Stimulated activated CD4-positive, alpha-beta T cell treated with anti-CD3 and anti-CD28 coated beads, Interleukin-1b, Interleukin-23, amount 100 ng/mL, for 4 hours (primary cell): ENCODE data around the gene LTBP2.

Experiments used
- DNase-seq, 2 donors: peaks; one replicate each; pipeline ENCODE4 v3.0.0-alpha.2; 2020; ENCODE audit warnings: low read depth in 2 of 2

The LTBP2 gene

DNA sequence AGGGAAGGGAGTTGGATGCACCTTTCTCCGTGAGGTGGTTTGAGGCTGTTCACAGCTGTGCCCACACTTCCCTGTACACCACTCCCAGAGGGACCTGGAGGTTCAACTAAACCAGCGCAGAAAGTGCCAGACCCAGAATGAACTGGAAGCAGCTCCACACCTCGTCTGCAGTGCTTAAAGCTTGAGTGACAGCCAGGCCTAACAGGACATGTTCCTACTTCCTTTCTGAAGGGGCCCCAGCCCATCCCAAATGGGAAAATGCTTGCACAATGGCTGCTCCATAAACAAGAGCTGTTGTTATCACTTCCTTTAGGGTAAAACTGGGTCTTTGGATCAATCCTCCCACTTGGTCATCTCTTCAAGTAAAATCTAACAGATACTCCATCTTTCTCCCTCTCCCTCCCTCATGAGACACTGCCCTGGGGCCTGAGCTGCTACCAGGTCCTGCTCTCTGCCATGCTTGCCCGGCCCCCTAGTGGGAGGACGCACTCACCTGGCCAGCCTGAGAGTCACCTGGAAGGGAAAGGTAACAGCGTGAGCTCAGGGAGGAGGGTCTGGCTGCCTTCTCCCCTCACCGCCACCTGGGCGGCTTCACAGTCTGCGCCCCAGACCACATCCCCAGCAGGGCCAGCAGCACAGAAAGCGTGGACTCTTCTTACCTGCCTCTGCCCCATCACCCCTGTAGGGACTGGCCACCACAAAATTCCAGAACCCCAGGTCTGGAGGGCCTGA lies 85.0 kb downstream of the LTBP2 start:
- DNase-seq: no peak

DNA sequence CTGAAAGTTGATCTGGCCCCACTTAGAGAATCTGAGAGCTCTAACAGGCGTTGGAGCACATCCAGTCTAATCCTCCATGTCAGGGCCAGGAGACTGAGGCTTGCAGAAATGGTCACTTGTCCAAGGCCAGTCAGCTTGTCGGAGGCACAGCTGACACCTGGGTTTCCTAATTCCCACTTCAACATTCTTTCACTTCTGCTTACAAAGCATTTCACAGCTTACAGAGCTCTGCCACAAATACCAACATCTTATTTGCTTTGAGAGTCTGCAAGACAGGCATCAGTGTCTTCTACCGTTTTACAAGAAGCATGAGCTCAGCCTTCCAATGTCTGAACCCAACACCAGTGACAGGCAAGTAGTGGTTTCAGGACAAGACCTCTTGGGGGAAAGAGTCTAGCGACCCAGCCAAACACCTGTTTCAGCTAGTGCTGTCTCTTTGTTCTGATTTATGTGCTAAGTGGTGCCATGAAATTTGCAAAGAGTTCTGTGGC lies 86.6 kb downstream of the LTBP2 start:
- no peak for DNase-seq

DNA sequence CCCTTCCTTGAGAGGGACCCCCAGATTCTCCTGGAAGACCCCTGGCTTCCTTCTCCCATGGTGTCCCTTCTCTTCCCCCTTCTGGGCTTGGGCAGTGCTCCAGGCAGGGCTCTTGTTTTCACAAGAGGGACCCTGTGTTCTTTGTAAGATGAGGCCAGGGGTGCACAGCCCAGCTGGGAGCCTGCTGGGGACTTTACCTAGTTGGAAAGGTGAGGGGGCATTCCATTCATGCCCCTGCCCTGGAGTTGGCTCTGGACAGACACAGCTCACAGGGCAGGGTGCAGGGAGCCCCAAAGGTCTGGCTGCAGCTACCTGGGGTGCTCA lies 87.3 kb downstream of the LTBP2 start:
- DNase-seq: no peak

DNA sequence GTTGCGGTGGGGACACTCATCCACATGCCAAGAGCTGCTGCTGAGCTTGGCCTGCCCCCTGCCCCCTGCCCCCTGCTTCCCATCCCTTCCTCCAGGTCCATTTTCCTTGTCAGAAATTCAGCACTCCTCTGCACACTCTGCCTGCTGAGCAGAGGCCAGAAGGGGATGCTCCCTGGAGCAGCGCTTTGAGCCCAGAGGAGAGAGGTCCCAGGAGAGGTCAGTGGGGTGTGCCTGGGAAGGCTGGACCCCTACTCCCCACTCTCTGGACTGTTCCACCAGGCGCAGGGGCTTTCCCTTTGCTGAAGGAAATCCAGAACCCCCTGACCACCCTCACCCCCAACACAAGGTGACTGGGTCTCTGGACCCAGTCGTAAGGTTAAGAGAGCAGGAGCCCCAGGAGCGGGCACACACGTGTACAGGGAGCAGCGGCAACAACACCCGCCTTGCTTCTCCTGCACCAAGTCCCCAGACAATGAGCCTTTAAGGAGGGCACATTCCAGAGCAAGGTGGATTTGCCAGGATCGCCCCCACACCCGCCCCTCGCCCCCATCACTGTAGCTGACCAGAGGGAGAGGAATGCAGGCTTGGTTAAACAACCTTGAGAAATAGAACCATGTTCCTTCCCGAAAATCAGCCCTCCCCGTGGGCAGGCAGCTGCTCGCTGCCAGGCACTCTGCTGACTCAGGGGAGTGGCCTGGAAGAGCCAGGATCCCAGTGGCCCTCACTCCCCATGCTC lies 87.8 kb downstream of the LTBP2 start:
- DNase-seq: no peak

DNA sequence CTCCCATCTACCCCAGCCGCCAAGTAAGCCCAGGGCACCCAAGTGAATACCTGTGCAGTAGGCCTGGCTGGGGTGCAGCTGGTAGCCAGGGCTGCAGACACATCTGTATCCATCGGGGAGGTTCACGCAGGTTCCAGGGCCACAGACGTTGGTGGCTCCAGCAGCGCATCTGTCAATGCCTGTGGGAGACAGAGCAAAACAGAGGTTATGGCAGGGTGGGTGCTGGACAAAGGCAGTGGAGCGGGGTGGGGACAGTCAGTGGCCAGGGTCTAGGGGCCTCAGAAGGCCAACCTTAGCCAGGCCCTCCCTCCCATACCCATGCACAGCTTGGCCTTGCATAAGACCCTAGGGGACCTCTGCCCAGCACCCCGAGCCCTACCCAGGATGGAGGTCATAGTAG lies 89.3 kb downstream of the LTBP2 start:
- DNase-seq: no peak

DNA sequence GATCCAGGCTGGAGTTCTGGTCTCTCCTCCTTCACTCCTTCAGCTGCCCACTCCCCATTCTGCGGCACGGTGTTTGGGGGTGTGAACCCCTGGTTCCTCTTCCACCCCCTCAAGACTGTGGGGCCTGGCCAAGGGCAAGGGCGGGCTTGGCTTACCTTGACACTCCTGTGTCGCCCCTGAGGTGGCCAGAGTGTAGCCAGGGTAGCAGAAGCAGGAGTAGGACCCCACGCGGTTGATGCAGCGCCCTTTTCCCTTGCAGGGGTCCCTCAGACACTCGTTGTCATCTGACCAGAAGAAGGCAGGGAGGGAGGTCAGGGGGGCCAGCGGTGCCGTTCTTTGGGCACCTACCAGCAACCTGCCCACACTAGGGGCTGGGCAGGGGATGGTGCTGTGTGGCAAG lies 90.3 kb downstream of the LTBP2 start:
- DNase-seq: no peak

DNA sequence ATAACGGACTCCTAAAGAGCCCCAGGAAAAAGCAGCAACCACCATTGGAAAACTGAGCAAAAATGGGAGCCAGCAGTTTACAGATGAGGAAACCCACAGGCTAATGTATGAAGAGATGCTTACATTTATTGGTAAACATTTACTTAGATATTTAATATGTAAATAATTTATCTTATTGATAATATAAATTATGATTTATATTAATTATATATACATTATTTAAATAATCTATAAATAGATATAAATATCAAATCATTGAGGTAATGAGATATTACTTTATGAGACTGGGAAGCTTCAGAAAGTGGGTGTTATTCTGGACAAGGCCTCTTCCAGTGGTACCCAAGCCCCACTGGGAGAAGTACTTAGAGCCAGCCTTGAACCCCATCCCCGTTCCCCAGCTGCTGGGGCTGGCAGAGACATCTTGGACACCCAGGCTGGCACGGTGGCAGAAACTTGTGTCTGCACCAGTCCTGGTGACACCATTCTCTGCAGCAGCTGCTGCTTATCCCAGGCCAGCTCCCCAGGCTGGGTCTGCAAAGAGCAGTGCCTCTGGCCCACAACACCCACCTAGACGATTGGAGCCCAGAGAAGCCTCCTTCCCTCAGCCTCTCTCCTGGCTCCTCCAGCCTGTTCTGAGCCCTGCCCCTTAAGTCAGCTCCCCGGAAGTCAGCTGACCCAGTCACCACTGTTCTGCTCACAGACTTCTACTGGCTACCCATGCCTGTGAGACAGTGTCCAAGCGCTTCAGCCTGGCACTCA lies 92.5 kb downstream of the LTBP2 start:
- no peak for DNase-seq

DNA sequence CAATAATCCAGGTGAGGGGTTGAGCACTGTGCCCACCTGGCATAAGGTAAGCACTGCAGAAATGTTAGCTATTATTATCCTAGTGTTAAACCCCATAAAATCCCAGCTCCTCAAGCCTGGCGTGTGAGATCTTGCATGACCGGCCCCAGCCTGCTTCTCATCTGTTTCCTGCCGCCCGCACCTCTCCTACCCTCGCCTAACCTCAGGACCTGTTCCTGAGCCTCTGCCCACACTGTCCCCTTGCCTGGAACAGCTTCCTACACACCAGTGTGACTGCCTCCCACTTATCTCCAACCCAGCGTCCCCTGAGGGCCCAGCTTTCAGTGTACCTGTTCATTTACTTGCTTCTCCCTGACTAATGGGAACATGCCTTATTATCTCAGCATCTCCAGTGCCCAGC lies 93.8 kb downstream of the LTBP2 start:
- DNase-seq: no peak

DNA sequence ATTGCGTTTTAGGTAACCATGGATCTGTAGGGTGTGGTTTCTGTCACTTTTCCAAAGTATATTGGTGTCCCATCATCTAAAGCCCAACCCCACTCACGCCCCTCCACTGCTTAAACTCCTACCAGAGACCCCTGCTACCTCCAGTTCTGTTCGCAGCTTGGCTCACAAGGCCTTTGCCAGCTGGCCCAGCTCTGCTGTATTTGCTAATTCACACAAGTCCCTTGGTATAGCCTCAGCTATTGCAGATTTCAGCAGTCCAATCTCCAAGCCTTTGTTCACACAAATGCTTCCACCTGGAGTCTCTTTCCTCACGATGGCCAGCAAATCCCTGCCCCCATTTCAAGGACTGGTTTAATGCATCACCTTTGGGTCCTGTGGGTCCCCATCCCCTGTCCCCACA lies 94.3 kb downstream of the LTBP2 start:
- no peak for DNase-seq

DNA sequence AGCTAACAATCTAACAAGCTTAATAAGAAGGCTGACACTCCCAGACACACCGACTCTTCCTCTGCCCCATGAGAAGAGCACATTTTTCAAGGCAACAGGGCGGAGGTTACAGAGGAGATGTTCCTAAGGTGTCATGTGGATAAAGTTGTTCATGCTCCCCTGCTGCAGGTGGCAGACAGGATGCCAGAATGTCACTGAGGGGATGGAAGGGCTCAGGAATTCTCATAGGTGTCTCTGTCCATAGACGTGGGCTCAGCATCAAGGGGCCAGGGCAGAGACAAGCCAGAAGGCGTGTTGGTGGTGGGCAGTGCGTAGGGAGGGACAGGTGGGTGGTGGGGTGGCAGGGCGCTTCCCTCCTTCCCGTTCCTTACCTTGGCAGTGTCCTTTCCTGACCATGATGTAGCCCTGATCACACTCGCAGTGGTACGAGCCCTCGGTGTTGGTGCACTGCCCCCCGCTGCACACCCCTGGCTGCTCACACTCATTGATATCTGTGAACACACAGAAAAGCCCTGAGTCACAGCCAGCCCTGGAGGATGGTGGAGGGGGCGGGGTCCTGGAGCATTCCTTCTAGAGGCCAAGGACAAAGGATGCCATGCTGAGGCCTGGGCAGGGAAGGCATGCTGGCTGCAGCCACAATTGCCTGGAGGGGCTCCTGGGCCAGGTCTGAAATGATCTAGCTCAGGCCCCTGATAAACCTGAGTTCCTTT lies 95.4 kb downstream of the LTBP2 start:
- DNase-seq: no peak

DNA sequence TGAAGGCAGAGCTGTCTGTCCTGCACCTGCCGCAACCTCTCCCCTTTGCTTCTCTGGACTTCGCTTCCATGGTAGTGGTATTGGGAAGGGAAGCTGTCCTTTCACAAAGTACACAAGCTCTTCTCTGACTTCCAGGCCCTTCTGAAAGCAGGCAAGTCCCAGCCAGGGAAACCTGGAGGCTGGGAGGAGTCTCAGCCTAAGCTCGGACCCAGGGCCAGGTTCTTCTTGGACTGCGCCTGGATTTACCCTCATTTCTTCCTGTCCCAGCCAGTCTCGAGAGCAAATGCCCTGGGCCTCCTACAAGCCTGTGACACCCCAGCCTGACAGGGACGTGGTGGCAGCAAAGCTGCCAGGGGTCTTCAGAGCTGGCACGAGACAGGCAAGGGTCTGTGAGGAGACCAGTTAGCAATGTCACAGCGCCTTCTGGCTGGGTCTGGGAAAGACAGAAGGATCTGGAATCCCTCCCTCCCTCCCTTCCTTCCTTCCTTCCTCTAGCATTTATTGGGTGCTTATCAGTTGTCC lies 96.1 kb downstream of the LTBP2 start:
- no peak for DNase-seq

DNA sequence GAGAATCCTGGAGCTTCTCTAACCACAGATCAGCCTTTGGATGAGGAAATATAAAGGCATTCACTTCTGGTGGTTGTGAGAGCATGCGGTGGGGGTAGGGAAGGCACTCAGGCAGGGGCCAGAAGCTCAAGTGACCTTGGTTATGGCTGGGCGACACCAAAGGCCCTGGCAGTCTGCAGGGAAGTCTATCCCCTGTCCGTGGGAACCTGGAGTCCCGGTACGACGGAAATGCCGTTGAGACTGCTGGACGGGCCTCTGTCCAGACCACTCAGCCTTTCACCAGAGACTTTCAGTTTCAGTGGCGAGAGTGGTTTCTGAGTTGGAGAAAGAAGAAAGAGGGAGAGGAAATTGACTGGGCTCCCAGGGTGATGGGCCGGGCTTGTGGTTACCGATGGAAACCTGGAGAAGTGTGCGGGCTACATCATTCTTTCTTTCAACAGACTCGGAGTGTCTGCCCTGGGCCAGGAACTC lies 97.5 kb downstream of the LTBP2 start:
- no peak for DNase-seq

DNA sequence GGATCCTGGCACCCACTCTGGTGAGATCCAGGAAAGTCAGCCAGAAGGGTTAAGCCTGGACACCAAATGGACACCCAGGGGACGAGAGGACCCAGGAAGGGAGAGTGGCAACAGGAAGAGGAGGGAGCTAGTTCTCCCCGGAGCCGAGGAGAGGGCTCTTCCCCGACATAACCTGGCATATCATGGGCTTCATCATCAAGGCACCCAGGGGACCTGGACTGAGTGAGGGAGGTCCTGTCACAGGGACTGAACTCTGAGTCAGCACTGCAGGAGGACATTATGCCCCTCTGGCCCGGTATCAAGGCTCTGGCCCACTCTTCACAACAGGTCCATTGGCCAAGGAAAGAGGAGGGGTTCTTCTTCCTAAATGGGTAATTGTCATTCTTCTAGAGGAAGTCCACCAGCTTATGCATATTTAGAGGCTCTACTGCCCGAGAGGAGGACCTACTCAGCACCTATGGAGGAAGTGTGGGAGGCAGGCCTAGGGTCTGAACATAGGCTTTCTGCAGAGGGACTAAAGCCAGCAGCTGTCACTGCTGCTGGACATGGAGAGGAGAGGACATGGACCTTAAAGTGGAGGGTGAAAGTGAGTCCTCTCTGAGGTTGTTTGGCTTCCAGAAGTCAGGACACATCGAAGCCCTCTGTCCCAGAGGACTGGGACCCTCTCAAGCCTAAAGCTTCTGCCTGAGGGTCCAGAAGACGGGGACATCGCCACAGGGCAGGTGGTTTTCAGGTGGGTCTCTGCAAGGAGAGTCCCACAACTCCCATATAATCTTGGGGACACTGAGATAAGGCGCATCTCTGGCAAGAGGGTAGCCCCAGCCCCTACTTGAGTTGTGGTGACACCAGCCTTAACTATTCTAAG lies 99.8 kb downstream of the LTBP2 start:
- DNase-seq: no peak

DNA sequence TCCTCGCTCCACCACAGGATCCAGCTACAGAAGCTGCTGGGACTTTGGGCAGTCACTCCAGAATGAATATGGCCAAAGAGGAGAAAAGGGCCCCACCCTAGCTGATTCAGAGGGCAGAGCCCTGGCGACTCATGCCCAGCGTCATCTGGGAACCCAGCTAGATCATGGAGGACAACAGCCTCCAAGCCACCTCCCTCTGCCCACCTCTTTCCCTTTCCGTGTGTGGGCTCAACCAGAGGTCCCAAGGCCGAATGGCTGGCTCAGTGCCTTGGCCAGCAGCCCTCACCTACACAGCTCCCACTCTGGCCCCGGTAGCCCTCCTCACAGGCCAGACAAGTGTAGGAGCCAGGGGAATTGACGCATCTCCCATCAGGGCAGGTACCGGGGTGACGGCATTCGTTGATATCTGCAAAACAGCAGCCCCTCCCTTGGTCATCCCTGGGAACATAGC lies 101.1 kb downstream of the LTBP2 start:
- no peak for DNase-seq

DNA sequence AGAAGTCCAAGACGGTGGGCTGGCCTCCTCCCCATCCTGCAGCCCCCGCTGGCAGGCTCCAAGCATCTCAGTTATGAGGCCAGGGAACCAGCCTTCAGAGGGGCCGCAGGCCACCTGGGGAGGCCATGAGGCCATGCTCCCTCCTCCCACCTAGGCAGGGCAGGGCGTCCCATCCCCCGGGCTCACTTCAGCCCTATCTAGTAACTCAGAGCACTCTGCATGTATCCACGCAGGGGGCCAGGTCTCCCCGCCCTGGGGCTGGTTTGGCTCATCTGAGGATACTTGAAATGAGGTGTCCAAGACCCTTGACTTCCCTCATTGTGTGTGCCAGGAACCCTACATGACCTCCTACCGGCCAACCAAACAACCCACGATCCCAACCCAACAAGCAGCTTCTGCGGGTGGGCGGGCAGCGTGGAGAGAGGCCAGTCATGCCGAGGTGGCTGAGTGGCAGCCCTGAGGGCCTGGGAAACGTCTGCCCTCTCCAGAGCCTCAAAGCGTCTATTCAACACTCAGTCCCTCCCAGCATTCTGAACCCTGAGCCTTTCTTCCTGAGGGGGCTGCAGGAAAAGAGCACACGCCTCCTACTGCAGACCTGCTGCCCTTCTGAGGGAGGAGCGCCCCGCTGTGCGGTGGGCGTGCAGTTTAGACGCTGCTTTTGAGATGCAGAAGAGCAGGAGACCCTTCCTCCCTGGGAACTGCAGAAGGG lies 101.7 kb downstream of the LTBP2 start:
- DNase-seq: no peak

DNA sequence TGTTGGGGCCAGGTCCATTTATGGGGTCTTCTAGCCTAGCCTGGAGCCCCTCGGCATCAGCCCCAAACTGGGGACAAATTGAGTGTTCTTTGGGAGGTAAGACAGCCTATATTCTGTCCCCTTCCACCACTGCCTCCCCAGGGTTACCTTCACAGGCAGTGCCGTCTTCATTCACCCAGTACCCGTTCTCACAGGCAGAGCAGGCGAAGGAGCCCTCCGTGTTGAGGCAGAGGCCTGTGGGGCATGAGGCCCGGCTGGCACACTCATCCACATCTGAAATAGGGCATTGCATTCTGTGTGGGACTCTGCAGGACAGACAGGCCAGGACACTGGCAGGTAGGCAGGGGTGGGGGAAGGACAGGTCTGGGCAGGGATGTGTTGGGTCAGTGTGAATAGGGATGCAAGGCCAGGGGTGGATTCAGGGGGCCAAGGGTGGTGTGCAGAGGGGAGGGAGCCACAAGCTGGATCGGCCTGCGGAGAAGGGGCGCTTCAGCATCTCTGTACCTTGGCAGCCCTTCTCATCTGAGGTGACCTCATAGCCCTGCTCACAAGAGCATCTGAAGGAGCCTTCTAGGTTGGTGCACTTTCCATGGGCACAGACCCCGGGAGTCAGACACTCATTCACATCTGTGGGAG lies 102.3 kb downstream of the LTBP2 start:
- DNase-seq: no peak

DNA sequence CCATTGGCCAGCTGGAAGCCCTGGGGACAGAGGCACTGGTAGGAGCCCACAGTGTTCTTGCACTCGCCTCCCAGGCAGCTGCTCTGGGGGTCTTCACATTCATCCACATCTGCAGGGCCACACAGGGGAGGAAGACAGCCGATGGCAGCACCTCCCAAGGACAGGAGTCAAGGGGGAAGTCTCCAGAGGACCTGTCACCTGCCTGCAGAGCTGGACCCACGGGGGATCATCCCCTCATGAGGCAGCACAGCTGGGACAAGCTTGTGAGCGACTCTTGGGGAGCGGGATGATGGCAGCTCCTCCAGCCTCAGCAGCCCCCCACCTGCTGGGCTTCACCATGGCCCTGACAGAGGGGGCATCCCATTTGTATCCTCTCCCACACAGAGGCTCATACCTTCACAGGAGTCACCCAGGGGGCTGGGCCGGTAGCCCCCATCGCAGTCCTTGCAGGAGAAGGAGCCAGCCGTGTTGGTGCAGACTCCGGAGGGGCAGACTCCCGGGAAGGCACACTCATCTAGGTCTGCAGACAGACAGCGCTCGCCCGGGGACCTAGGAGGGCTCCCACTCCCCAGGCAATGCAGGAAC lies 103.1 kb downstream of the LTBP2 start:
- DNase-seq: no peak

DNA sequence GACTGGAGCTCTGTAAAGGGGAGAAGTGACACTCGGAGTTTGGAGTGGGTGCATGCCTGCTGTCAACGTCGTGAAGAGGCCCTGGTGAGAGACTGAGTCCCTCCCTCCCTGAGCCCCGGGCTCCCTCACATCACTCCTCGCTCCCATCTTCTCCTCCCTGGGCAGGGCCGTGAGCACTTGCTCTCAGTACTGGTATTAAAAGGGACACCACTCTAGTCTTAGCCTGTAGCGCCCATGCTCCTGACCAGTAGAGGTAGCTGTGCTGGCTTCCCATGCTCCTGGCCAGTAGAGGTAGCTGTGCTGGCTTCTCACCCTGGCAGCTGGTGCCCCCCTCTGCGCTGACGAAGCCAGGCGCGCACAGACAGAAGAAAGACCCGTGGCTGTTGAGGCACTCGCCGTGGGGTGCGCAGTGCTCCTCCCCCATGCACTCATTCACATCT lies 103.7 kb downstream of the LTBP2 start:
- no peak for DNase-seq

DNA sequence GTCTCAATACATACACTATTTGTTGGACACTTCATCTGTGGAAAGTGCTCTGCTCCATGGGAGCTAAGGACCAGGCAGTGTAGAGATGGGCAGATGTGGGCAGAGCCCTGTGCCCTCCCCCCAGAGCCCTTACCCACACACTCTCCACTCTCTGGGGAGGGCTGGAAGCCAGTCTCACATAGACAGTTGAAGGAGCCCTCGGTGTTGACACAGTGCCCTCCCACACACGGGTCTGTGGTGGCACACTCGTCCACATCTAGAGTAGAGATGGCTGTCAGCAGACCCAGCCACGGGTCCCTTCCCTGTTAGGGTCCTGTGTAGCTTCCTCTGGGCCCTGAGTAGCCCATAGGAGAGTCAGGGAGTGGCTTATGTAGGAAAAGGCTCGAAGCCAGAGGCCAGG lies 104.2 kb downstream of the LTBP2 start:
- no peak for DNase-seq
